SK-N-SH (cell line): ENCODE data around the gene CA5A. TPM values are rescaled to one million over a fixed set of nuclear protein-coding genes. Genes with fewer than 3 reads are reported as not detected.

Experiments used
- CTCF ChIA-PET: fragments of 300-600, 350-600 bp; formaldehyde crosslinking; extraction: SDS; loops from one replicate; lab custom pipeline; 2021; lab: Yijun Ruan, JAX
- POLR2A ChIA-PET: fragments of 350-600 bp; sonication (Branson Sonifier 250); formaldehyde crosslinking; extraction: SDS; loops from one replicate; lab custom pipeline; 2020; ENCODE audit warnings: antibody characterized with exemption, inconsistent platforms; lab: Yijun Ruan, JAX
- DNase-seq: peaks from one replicate; pipeline ENCODE4 v3.0.0; 2012
- H2AFZ ChIP-seq: fragments of 200-600 bp; sonication (generic); 2 replicates; pipeline ENCODE4 v1.8.1; 2016; ENCODE audit warnings: antibody characterized with exemption, mild to moderate bottlenecking, low read depth
- H3F3A ChIP-seq: fragments of 200-600 bp; sonication (generic); replicated peaks from 2 replicates; pipeline ENCODE3; 2016; ENCODE audit warnings: antibody characterized with exemption, mild to moderate bottlenecking; ENCODE audit not compliant: insufficient read depth
- H3K27ac ChIP-seq, 2 experiments: fragments of 200-500 bp in 1 of 2; fragments of 200-600 bp in 1 of 2; sonication (Bioruptor generic) in 1 of 2; sonication (generic), shearing (Covaris generic) in 1 of 2; 2 replicates each; pipeline versions ENCODE4 v1.5.1 to v1.6.1; 2014 to 2016; ENCODE audit warnings: low read depth in 2 of 2, inconsistent platforms in 1 of 2, low read length in 1 of 2, mild to moderate bottlenecking in 1 of 2, mixed read lengths in 1 of 2
- H3K27me3 ChIP-seq: fragments of 200-600 bp; sonication (generic), shearing (Covaris generic); 2 replicates; pipeline ENCODE4 v1.6.1; 2016; ENCODE audit warnings: mixed run types; ENCODE audit not compliant: insufficient read depth
- H3K36me3 ChIP-seq, 2 experiments: fragments of 200-500 bp in 1 of 2; fragments of 200-600 bp in 1 of 2; sonication (Bioruptor generic) in 1 of 2; sonication (generic) in 1 of 2; replicated peaks in 1 of 2; 2 replicates each; pipeline versions ENCODE3 to v1.5.1; 2014 to 2016; ENCODE audit warnings: low read length in 1 of 2, mild to moderate bottlenecking in 1 of 2; ENCODE audit not compliant: insufficient read depth in 2 of 2, control insufficient read depth in 1 of 2
- H3K4me1 ChIP-seq, 2 experiments: fragments of 200-500 bp in 1 of 2; fragments of 200-600 bp in 1 of 2; sonication (Bioruptor generic) in 1 of 2; sonication (generic), shearing (Covaris generic) in 1 of 2; 2 replicates each; pipeline versions ENCODE4 v1.5.1 to v1.6.1; 2014 to 2016; ENCODE audit warnings: low read depth in 1 of 2, low read length in 1 of 2, mixed run types in 1 of 2; ENCODE audit not compliant: insufficient read depth in 2 of 2, control insufficient read depth in 1 of 2
- H3K4me2 ChIP-seq: fragments of 200-600 bp; sonication (generic), shearing (Covaris generic); 2 replicates; pipeline ENCODE4 v1.6.1; 2017; ENCODE audit warnings: mixed run types
- H3K4me3 ChIP-seq, 2 experiments: fragments of 200-500 bp in 1 of 2; fragments of 200-600 bp in 1 of 2; sonication (Bioruptor generic) in 1 of 2; sonication (generic), shearing (Covaris generic) in 1 of 2; 2 replicates each; pipeline versions ENCODE4 v1.5.1 to v1.8.1; 2014 to 2016; ENCODE audit warnings: low read depth in 2 of 2, inconsistent platforms in 1 of 2, low read length in 1 of 2, mild to moderate bottlenecking in 1 of 2, mixed read lengths in 1 of 2, moderate library complexity in 1 of 2
- H3K79me2 ChIP-seq: fragments of 200-600 bp; sonication (generic); 2 replicates; pipeline ENCODE4 v1.8.1; 2017; ENCODE audit warnings: mild to moderate bottlenecking; ENCODE audit not compliant: insufficient read depth
- H3K9ac ChIP-seq: fragments of 200-600 bp; sonication (generic); 2 replicates; pipeline ENCODE4 v1.6.1; 2017; ENCODE audit warnings: mixed run types
- H3K9me2 ChIP-seq: fragments of 200-600 bp; sonication (generic); 2 replicates; pipeline ENCODE4 v1.6.1; 2017; ENCODE audit warnings: mixed run types
- H3K9me3 ChIP-seq: fragments of 200-600 bp; sonication (generic); 2 replicates; pipeline ENCODE4 v1.6.1; 2017; ENCODE audit warnings: mixed run types, mild to moderate bottlenecking, moderate library complexity
- H4K20me1 ChIP-seq: fragments of 200-600 bp; sonication (generic); 2 replicates; pipeline ENCODE4 v1.6.1; 2017; ENCODE audit warnings: mild to moderate bottlenecking, mixed run types; ENCODE audit not compliant: insufficient read depth
- CHD2 ChIP-seq: fragments of 150-350 bp; IDR thresholded peaks from 2 replicates; pipeline ENCODE4 v1.6.1; 2018; ENCODE audit warnings: low read length; ENCODE audit not compliant: partially characterized antibody
- ELF1 ChIP-seq: IDR thresholded peaks from 2 replicates; pipeline ENCODE4 v1.4.0; 2012
- EP300 ChIP-seq, 2 experiments: IDR thresholded peaks; 2 replicates each; pipeline versions ENCODE4 v1.4.0 to v1.6.1; 2012; ENCODE audit warnings: borderline replicate concordance in 1 of 2, low read depth in 1 of 2, low read length in 1 of 2
- EZH2phosphoT487 ChIP-seq: fragments of 200-600 bp; sonication (generic); IDR thresholded peaks from 2 replicates; pipeline ENCODE4 v1.6.1; 2017; ENCODE audit warnings: low read depth, mixed run types, mild to moderate bottlenecking, antibody characterized with exemption, moderate library complexity, borderline replicate concordance
- FOSL2 ChIP-seq: IDR thresholded peaks from 2 replicates; pipeline ENCODE4 v1.4.0; 2012; ENCODE audit warnings: low read depth, mild to moderate bottlenecking, moderate library complexity, borderline replicate concordance
- FOXJ3 ChIP-seq: sonication (generic); formaldehyde crosslinking; IDR thresholded peaks from 2 replicates; pipeline ENCODE4 v1.5.1; 2020; ENCODE audit warnings: mild to moderate bottlenecking, missing genetic modification reagents
- GABPA ChIP-seq: IDR thresholded peaks from 2 replicates; pipeline ENCODE4 v1.4.0; 2012; ENCODE audit warnings: low read depth, mild to moderate bottlenecking
- IRF3 ChIP-seq: fragments of 150-350 bp; IDR thresholded peaks from 2 replicates; pipeline ENCODE4 v1.6.1; 2016; ENCODE audit warnings: mild to moderate bottlenecking, low read depth, low read length
- MAX ChIP-seq: IDR thresholded peaks from 2 replicates; pipeline ENCODE4 v1.4.0; 2012; ENCODE audit warnings: low read depth
- MEF2A ChIP-seq: IDR thresholded peaks from 2 replicates; pipeline ENCODE4 v1.4.0; 2012; ENCODE audit warnings: low read depth, borderline replicate concordance
- RAD21 ChIP-seq: IDR thresholded peaks from 2 replicates; pipeline ENCODE4 v1.6.1; 2012; ENCODE audit warnings: mild to moderate bottlenecking, low read length
- RCOR1 ChIP-seq: fragments of 150-350 bp; IDR thresholded peaks from 2 replicates; pipeline ENCODE4 v1.6.1; 2017; ENCODE audit warnings: antibody characterized with exemption, low read length
- RFX5 ChIP-seq: IDR thresholded peaks from 2 replicates; pipeline ENCODE4 v1.6.1; 2012; ENCODE audit warnings: mild to moderate bottlenecking, improper control_type of control experiment, low read length
- SIN3A ChIP-seq: IDR thresholded peaks from 2 replicates; pipeline ENCODE4 v1.6.1; 2012; ENCODE audit warnings: low read depth, mild to moderate bottlenecking, low read length, moderate library complexity, borderline replicate concordance
- SMC3 ChIP-seq: IDR thresholded peaks from 2 replicates; pipeline ENCODE4 v1.6.1; 2012; ENCODE audit warnings: low read depth, low read length, improper control_type of control experiment
- TCF12 ChIP-seq: IDR thresholded peaks from 2 replicates; pipeline ENCODE4 v1.4.0; 2012
- USF1 ChIP-seq: IDR thresholded peaks from 2 replicates; pipeline ENCODE4 v1.4.0; 2012; ENCODE audit warnings: low read depth, borderline replicate concordance
- USF2 ChIP-seq: fragments of 150-350 bp; IDR thresholded peaks from 2 replicates; pipeline ENCODE4 v1.6.1; 2017; ENCODE audit warnings: antibody characterized with exemption, low read length, low read depth, borderline replicate concordance
- ZBTB33 ChIP-seq: IDR thresholded peaks from 2 replicates; pipeline ENCODE4 v1.4.0; 2012; ENCODE audit warnings: low read depth, borderline replicate concordance
- WGBS: methylation state at CpG from one replicate; pipeline ENCODE4 v1.1.6; 2017; ENCODE audit warnings: low lambda C conversion rate; 5-methylcytosine and 5-hydroxymethylcytosine counted together
- polyA plus RNA-seq, 3 experiments: library from polyadenylated mRNA; depleted of rRNA; stranded (reverse); fragments of >200 nt; gene quantifications; 2 replicates each; pipeline ENCODE4 v1.2.3, GENCODE V29; 2012
- TF ChIP-seq, protein P1 (sequence below): IDR thresholded peaks from 2 replicates; pipeline ENCODE4; 2012

Gene CA5A
- polyA plus RNA-seq, 1 of the 3 experiments (the other 2 are of a cell fraction): not detected

- Histone ChIP-seq H3K36me3 (peaks cover 3 to 11% of the 10 kb centered on the region in 2 experiments), H3K4me3 (no peak overlapping the region), H3K9me2 (no peaks in the 10 kb centered on the region), H4K20me1 (peaks cover 26% of the 10 kb centered on the region), H3K27ac (peak overlapping the region; percentile 85 to 94; a peak in 2 of 4 replicates), H3K79me2 (peaks cover 9% of the 10 kb centered on the region), H2AFZ (no peak overlapping the region), H3K9ac (no peak overlapping the region), H3K4me1 (peaks cover 20 to 63% of the 10 kb centered on the region in 2 experiments), H3K4me2 (peak overlapping the region; percentile 6; the same call in 1 of the 2 replicates), H3F3A (peaks cover 3% of the 10 kb centered on the region), H3K27me3 (no peaks in the 10 kb centered on the region), H3K9me3 (no peaks in the 10 kb centered on the region)
- CTCF ChIA-PET: interaction anchor here (0.8 to 7.4 kb wide), 5 partner anchors 9 to 76 kb away, joined by 3 to 108 read pairs (median 3); no protein-coding TSS in a partner anchor
- no peak for TF ChIP-seq RFX5
- TF ChIP-seq EP300 (IDR thresholded peaks at IDR 0.05; ENCODE audit: borderline replicate concordance in 1 of 2, low read depth in 1 of 2, low read length in 1 of 2): no peak
- no peak for TF ChIP-seq TCF12
- no peak for TF ChIP-seq CHD2
- no peak for TF ChIP-seq EZH2phosphoT487
- TF ChIP-seq GABPA: no peak
- TF ChIP-seq RAD21: no peak
- TF ChIP-seq ELF1: no peak
- TF ChIP-seq FOXJ3 (CRISPR knock-in tag): no peak
- no peak for TF ChIP-seq SMC3
- no peak for TF ChIP-seq MEF2A
- no peak for TF ChIP-seq ZBTB33
- no peak for TF ChIP-seq USF2
- no peak for TF ChIP-seq USF1
- no peak for TF ChIP-seq IRF3
- no peak for TF ChIP-seq RCOR1
- TF ChIP-seq SIN3A: no peak
- TF ChIP-seq MAX: no peak
- no peak for TF ChIP-seq FOSL2
- TF ChIP-seq, protein P1, sequence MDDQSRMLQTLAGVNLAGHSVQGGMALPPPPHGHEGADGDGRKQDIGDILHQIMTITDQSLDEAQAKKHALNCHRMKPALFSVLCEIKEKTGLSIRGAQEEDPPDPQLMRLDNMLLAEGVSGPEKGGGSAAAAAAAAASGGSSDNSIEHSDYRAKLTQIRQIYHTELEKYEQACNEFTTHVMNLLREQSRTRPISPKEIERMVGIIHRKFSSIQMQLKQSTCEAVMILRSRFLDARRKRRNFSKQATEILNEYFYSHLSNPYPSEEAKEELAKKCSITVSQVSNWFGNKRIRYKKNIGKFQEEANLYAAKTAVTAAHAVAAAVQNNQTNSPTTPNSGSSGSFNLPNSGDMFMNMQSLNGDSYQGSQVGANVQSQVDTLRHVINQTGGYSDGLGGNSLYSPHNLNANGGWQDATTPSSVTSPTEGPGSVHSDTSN: no peak
- no peak for DNase-seq
- 84% methylated on average over 18 of the region's 22 CpGs for WGBS
- POLR2A ChIA-PET: interaction anchor here (2.0 kb wide), 1 partner anchor 14 kb away, joined by 6 read pairs; the partner anchor contains the start of gene SLC7A5
Measured at GRCh38 chr16:87854907-87855683, 81.2 kb downstream of the CA5A start.
